ENCODE data around the gene ERO1A.

ERO1A gene

GRCh38 chr14:52660325-52660724, 35.0 kb downstream of the ERO1A start:
- TF ChIP-seq CTCF (IDR thresholded peaks at IDR 0.05; ENCODE audit: low read depth, low read length, missing control alignments): no peak
- DNase-seq (ENCODE audit: low read depth): no peak
- H3K4me3 ChIP-seq (ENCODE audit: low read depth, low read length): no peak overlapping the region

- no peak for TF ChIP-seq CTCF (IDR thresholded peaks at IDR 0.05; ENCODE audit: low read depth, low read length, missing control alignments)
- no peak overlapping the region for H3K4me3 ChIP-seq (ENCODE audit: low read depth, low read length)
- no peak for DNase-seq (ENCODE audit: low read depth)
Measured at GRCh38 chr14:52656905-52657304, 38.5 kb downstream of the ERO1A start.

GRCh38 chr14:52650774-52651173, 44.6 kb downstream of the ERO1A start:
- no peak for TF ChIP-seq CTCF (IDR thresholded peaks at IDR 0.05; ENCODE audit: low read depth, low read length, missing control alignments)
- no peak overlapping the region for H3K4me3 ChIP-seq (ENCODE audit: low read depth, low read length)
- no peak for DNase-seq (ENCODE audit: low read depth)

- no peak for DNase-seq (ENCODE audit: low read depth)
- TF ChIP-seq CTCF (IDR thresholded peaks at IDR 0.05; ENCODE audit: low read depth, low read length, missing control alignments): no peak
- no peak overlapping the region for H3K4me3 ChIP-seq (ENCODE audit: low read depth, low read length)
Measured at GRCh38 chr14:52649511-52649910, 45.8 kb downstream of the ERO1A start.

GRCh38 chr14:52641745-52642144, 53.6 kb downstream of the ERO1A start:
- no peak overlapping the region for H3K4me3 ChIP-seq (ENCODE audit: low read depth, low read length)

GRCh38 chr14:52640137-52640536, 55.2 kb downstream of the ERO1A start:
- TF ChIP-seq CTCF (IDR thresholded peaks at IDR 0.05; ENCODE audit: low read depth, low read length, missing control alignments): no peak
- DNase-seq (ENCODE audit: low read depth): no peak
- H3K4me3 ChIP-seq (ENCODE audit: low read depth, low read length): no peak overlapping the region

More at GRCh38 chr14:52641745-52642144, 53.6 kb downstream of the ERO1A start:
- DNase-seq (ENCODE audit: low read depth): no peak
- no peak for TF ChIP-seq CTCF (IDR thresholded peaks at IDR 0.05; ENCODE audit: low read depth, low read length, missing control alignments)

GRCh38 chr14:52619687-52620086, 75.7 kb downstream of the ERO1A start:
- no peak for DNase-seq (ENCODE audit: low read depth)
- TF ChIP-seq CTCF (IDR thresholded peaks at IDR 0.05; ENCODE audit: low read depth, low read length, missing control alignments): no peak
- no peak overlapping the region for H3K4me3 ChIP-seq (ENCODE audit: low read depth, low read length)

Measured in GM12864 (cell line).